Activated CD4-positive, CD25-positive, alpha-beta regulatory T cell treated with anti-CD3 and anti-CD28 coated beads, Interleukin-2, amount 50 U/mL, for 72 hours (primary cell): ENCODE measurements around the gene CENPP.

ENCODE experiments used
- DNase-seq: peaks from one replicate; pipeline ENCODE4 v3.0.0; 2021

Gene CENPP

GRCh38 chr9:92325269-92325990, at the start of gene CENPP, which contains the start of gene NOL8:
CENPP (plus strand) TSS chr9:92325953.
NOL8 (minus strand) TSS chr9:92325350; CDS start chr9:92324161, 1,189 bp downstream.
- peak; percentile 84 for DNase-seq

GRCh38 chr9:92276331-92277032, 49.3 kb upstream of the CENPP start:
- no peak for DNase-seq

- DNase-seq, result no peak
Measured at GRCh38 chr9:92278110-92278509, 47.6 kb upstream of the CENPP start.

GRCh38 chr9:92279302-92279701, 46.5 kb upstream of the CENPP start:
- no peak for DNase-seq

GRCh38 chr9:92289708-92290390, 35.9 kb upstream of the CENPP start:
- no peak for DNase-seq

GRCh38 chr9:92290785-92291429, 34.8 kb upstream of the CENPP start:
- DNase-seq, result no peak

- DNase-seq, result no peak
Measured at GRCh38 chr9:92291577-92291976, 34.2 kb upstream of the CENPP start.

GRCh38 chr9:92292338-92293074, 33.2 kb upstream of the CENPP start:
- DNase-seq, result no peak

GRCh38 chr9:92293075-92293354, 32.7 kb upstream of the CENPP start:
- DNase-seq, result no peak

GRCh38 chr9:92293452-92294296, 32.1 kb upstream of the CENPP start, which contains the start of gene IARS1:
IARS1 (minus strand) TSS chr9:92293697; CDS start chr9:92289419, 4,278 bp downstream.
- DNase-seq, result peak; percentile 100

- DNase-seq, result peak; percentile 34
Measured at GRCh38 chr9:92294297-92294676, 31.5 kb upstream of the CENPP start.

GRCh38 chr9:92295240-92295790, 30.4 kb upstream of the CENPP start:
- DNase-seq, result no peak

- no peak for DNase-seq
Measured at GRCh38 chr9:92295827-92296258, 29.9 kb upstream of the CENPP start.

GRCh38 chr9:92297611-92298010, 28.1 kb upstream of the CENPP start:
- no peak for DNase-seq

- DNase-seq, result no peak
Measured at GRCh38 chr9:92298036-92298435, 27.7 kb upstream of the CENPP start.

- no peak for DNase-seq
Measured at GRCh38 chr9:92299116-92299515, 26.6 kb upstream of the CENPP start.

GRCh38 chr9:92300936-92301335, 24.8 kb upstream of the CENPP start:
- no peak for DNase-seq

- DNase-seq, result no peak
Measured at GRCh38 chr9:92308893-92309292, 16.9 kb upstream of the CENPP start.

GRCh38 chr9:92310562-92310961, 15.2 kb upstream of the CENPP start:
- no peak for DNase-seq

- no peak for DNase-seq
Measured at GRCh38 chr9:92312887-92313623, 12.7 kb upstream of the CENPP start.

- no peak for DNase-seq
Measured at GRCh38 chr9:92313624-92314012, 12.1 kb upstream of the CENPP start.
